ENCODE measurements around the gene ARHGAP31. TPM values are rescaled to one million over a fixed set of nuclear protein-coding genes. Genes with fewer than 3 reads are reported as not detected.
"Not testable (repeated sequence)": the region's sequence is repeated elsewhere in the genome, so short reads cannot be mapped to it uniquely, and the experiment has no call there.

The ARHGAP31 gene
- total RNA-seq, 6 experiments from 2014 or later = 1.6 to 8.7 (median 4.9) TPM

DNA sequence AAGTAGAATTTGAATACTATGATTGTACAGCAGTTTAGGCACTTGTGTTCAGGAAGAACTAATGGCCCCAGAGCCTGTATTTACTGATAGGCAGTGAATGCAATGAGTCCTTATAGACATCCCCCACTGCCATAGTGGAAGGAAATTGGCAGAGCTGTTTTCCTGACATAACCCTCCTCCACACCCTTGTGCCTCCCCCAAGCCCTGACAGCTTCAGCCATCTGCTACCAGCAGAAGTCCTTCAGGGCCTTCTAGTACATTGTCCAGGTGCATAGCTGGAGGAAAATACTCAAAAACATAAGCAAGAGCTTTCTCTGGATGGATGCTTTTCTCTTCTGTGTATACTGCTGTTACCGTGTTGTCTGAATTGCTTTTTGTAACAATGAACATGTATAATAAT is 20.6 kb downstream of the ARHGAP31 start:
- no peak for DNase-seq
- no peaks in the 10 kb centered on the region for H3K27me3 ChIP-seq
- intact Hi-C loops (cut with DNase I) = no loop called here
- no peaks in the 10 kb centered on the region for H3K36me3 ChIP-seq
- 100% methylated on average over 1 of the region's 1 CpG for WGBS (ENCODE audit: insufficient coverage, low coverage, low lambda C conversion rate, missing lambda C conversion rate)
- H3K4me1 ChIP-seq = no peaks in the 10 kb centered on the region
- TF ChIP-seq POLR2A (IDR thresholded peaks at IDR 0.05) = no peak
- TF ChIP-seq, protein P1, sequence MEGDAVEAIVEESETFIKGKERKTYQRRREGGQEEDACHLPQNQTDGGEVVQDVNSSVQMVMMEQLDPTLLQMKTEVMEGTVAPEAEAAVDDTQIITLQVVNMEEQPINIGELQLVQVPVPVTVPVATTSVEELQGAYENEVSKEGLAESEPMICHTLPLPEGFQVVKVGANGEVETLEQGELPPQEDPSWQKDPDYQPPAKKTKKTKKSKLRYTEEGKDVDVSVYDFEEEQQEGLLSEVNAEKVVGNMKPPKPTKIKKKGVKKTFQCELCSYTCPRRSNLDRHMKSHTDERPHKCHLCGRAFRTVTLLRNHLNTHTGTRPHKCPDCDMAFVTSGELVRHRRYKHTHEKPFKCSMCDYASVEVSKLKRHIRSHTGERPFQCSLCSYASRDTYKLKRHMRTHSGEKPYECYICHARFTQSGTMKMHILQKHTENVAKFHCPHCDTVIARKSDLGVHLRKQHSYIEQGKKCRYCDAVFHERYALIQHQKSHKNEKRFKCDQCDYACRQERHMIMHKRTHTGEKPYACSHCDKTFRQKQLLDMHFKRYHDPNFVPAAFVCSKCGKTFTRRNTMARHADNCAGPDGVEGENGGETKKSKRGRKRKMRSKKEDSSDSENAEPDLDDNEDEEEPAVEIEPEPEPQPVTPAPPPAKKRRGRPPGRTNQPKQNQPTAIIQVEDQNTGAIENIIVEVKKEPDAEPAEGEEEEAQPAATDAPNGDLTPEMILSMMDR (IDR thresholded peaks at IDR 0.05) = no peak
- H3K4me3 ChIP-seq = no peak overlapping the region
- H3K27ac ChIP-seq = no peak overlapping the region
- ATAC-seq = no peak
- no peaks in the 10 kb centered on the region for H3K9me3 ChIP-seq

DNA sequence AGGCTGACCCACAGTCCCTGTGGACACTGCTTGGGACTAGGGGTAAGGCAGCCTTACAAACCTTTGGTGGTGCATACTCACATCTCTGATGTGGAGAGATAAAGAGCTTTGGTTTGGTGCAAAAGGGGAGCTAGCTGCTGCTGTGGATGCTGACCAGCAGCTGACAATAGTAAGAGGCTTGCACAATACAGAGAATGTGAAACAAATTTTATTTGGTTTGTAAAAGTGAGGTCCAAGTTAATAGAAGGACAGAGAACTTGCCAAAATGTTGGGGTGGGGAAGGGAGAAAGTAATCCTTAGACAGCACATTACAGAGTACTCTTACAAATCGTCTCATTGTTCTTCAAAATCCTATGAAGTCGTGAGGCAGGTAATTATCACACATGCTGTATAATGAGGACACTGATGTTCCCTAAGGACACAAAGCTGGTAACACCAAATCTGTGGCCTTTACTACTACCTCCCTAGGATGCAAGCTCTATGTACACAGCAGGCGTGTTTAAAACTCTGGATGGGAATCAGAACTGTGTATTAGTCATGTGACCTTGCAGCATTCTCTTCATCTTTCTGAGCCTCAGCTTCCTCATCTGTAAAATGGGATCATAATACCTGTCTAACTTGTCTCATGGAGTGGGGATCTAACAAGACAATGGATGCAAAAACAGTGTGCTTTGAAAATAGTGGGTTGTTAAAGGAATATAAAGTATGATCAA is 21.6 kb downstream of the ARHGAP31 start:
- intact Hi-C loops (cut with DNase I) = no loop called here
- no peaks in the 10 kb centered on the region for H3K27me3 ChIP-seq
- H3K4me3 ChIP-seq = no peak overlapping the region
- 80% methylated on average over 3 of the region's 3 CpGs for WGBS (ENCODE audit: insufficient coverage, low coverage, low lambda C conversion rate, missing lambda C conversion rate)
- TF ChIP-seq POLR2A (IDR thresholded peaks at IDR 0.05) = no peak
- TF ChIP-seq, protein P1 (IDR thresholded peaks at IDR 0.05) = no peak
- ATAC-seq (no peak), DNase-seq (no peak)
- H3K4me1 ChIP-seq = no peaks in the 10 kb centered on the region
- H3K27ac ChIP-seq = no peak overlapping the region
- no peaks in the 10 kb centered on the region for H3K36me3 ChIP-seq
- H3K9me3 ChIP-seq = no peaks in the 10 kb centered on the region

DNA sequence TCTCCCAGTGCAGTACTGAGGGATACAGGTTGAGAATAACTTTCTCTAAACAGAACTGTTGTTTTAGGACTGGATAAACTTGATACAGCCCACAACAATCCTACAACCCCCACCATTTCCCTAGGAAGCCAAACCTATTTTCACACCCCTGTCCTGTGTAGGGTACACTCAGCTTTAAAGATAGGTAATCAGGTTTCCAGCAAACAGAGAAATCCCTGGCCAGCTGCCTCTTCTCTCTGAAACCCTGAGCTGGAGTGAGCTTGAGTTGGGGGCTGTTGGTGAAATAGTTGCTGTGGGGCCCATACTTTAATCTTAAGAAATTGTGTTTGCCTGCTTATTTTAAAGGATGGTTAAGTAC is 22.1 kb downstream of the ARHGAP31 start:
- H3K27me3 ChIP-seq = no peaks in the 10 kb centered on the region
- H3K9me3 ChIP-seq = no peaks in the 10 kb centered on the region
- no peak for ATAC-seq
- no peaks in the 10 kb centered on the region for H3K4me1 ChIP-seq
- intact Hi-C loops (cut with DNase I) = no loop called here
- no peak for DNase-seq
- no peaks in the 10 kb centered on the region for H3K36me3 ChIP-seq
- no peak overlapping the region for H3K27ac ChIP-seq
- H3K4me3 ChIP-seq = no peak overlapping the region
- TF ChIP-seq POLR2A (IDR thresholded peaks at IDR 0.05) = no peak

DNA sequence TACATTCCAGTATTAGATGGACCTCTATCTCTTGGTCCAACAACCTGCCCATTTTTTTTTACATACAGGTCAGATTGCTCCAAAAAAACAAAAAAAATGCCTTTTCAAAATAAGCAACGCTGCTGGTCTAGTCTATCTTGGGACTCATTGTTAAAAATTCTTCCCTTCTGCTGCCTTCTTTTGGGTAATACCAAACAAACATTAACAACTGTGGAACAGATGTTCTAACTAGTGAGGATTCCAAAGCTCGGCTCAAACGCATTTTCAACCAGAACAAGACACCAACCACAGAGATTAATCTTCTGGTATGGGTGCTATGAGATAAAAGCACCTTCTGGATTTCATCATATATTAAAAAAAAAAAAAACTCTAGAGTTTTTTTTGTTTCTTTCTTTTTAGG is 24.7 kb downstream of the ARHGAP31 start:
- H3K4me3 ChIP-seq = no peak overlapping the region
- TF ChIP-seq, protein P1 (IDR thresholded peaks at IDR 0.05) = no peak
- no peak for TF ChIP-seq POLR2A (IDR thresholded peaks at IDR 0.05)
- H3K27me3 ChIP-seq = no peaks in the 10 kb centered on the region
- H3K27ac ChIP-seq = no peak overlapping the region
- intact Hi-C loops (cut with DNase I) = no loop called here
- H3K9me3 ChIP-seq = no peaks in the 10 kb centered on the region
- ATAC-seq = no peak
- 60% methylated on average over 3 of the region's 3 CpGs for WGBS (ENCODE audit: insufficient coverage, low coverage, low lambda C conversion rate, missing lambda C conversion rate)
- H3K36me3 ChIP-seq = no peaks in the 10 kb centered on the region
- no peaks in the 10 kb centered on the region for H3K4me1 ChIP-seq
- no peak for DNase-seq

DNA sequence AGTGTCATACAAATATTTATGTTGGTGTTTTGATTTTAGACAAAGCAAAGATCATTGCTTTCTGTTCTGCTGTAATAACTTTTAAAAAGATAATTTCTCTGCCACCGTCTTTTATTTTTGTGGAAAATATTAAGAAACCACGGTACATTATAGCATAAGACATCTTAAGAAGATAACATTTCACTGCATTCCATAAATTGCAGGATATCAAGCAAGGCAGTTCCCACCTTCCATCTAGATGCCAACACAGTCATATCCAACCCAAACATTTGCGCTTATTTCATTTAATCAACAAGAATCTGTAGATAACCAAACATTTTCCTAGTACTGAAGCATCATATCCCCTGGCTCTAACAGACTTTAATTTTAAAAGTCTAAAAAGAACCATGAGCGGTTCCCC is 25.1 kb downstream of the ARHGAP31 start:
- no peaks in the 10 kb centered on the region for H3K4me1 ChIP-seq
- no peaks in the 10 kb centered on the region for H3K9me3 ChIP-seq
- TF ChIP-seq, protein P1 (IDR thresholded peaks at IDR 0.05) = no peak
- no peak for TF ChIP-seq POLR2A (IDR thresholded peaks at IDR 0.05)
- no peaks in the 10 kb centered on the region for H3K36me3 ChIP-seq
- no peaks in the 10 kb centered on the region for H3K27me3 ChIP-seq
- DNase-seq = no peak
- H3K27ac ChIP-seq = no peak overlapping the region
- H3K4me3 ChIP-seq = no peak overlapping the region
- whole genome bisulfite sequencing (ENCODE audit: insufficient coverage, low coverage, low lambda C conversion rate, missing lambda C conversion rate) = 75% methylated on average over 4 of the region's 4 CpGs
- intact Hi-C loops (cut with DNase I) = no loop called here
- ATAC-seq = no peak

DNA sequence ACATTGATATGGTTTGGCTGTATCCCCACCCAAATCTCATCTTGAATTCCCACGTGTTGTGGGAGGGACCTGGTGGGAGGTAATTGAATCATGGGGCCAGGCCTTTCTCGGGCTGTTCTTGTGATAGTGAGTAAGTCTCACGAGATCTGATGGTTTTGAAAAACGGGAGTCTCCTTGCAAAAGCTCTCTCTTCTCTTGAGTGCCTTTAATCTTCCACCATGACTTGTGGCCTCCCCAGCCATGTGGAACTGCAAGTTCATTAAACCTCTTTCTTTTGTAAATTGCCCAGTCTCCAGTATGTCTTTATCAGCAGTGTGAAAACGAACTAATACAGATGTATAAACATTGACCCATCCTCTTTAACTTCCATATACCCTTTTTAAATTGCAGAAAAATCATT is 26.6 kb downstream of the ARHGAP31 start:
- H3K27ac ChIP-seq; H3K36me3 ChIP-seq; ATAC-seq; H3K27me3 ChIP-seq; H3K9me3 ChIP-seq; H3K4me3 ChIP-seq; DNase-seq; H3K4me1 ChIP-seq; intact Hi-C loops (cut with DNase I): not testable (repeated sequence)
- 72% methylated on average over 5 of the region's 5 CpGs for WGBS (ENCODE audit: insufficient coverage, low coverage, low lambda C conversion rate, missing lambda C conversion rate)

All from right lobe of liver (tissue), 6 donors.